ENCODE data around the gene DAZAP1.

The DAZAP1 gene

GRCh38 chr19:1461862-1462261 lies 54.5 kb downstream of the DAZAP1 start:
- no peak for DNase-seq

GRCh38 chr19:1465191-1466016 lies 58.0 kb downstream of the DAZAP1 start:
- no peak for DNase-seq

- DNase-seq: no peak
Observed at GRCh38 chr19:1466018-1466460, 58.7 kb downstream of the DAZAP1 start.

DNA sequence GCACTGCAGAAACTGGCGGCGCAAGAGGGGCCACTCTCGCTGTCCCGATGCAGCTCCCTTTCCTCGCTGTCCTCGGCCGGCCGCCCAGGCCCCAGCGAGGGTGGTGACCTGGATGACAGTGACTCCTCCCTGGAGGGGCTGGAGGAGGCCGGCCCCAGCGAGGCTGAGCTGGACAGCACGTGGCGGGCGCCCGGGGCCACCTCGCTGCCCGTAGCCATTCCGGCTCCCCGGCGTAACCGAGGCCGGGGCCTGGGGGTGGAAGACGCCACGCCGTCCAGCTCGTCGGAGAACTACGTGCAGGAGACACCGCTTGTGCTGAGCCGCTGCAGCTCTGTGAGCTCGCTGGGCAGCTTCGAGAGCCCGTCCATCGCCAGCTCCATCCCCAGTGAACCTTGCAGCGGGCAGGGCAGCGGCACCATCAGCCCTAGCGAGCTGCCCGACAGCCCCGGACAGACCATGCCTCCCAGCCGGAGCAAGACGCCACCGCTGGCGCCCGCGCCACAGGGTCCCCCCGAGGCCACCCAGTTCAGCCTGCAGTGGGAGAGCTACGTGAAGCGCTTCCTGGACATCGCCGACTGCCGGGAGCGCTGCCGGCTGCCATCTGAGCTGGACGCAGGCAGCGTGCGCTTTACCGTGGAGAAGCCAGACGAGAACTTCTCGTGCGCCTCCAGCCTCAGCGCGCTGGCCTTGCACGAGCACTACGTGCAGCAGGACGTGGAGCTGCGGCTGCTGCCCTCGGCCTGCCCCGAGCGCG lies 59.3 kb downstream of the DAZAP1 start:
- DNase-seq: no peak

- DNase-seq: no peak
Observed at GRCh38 chr19:1467215-1467489, 59.8 kb downstream of the DAZAP1 start.

DNA sequence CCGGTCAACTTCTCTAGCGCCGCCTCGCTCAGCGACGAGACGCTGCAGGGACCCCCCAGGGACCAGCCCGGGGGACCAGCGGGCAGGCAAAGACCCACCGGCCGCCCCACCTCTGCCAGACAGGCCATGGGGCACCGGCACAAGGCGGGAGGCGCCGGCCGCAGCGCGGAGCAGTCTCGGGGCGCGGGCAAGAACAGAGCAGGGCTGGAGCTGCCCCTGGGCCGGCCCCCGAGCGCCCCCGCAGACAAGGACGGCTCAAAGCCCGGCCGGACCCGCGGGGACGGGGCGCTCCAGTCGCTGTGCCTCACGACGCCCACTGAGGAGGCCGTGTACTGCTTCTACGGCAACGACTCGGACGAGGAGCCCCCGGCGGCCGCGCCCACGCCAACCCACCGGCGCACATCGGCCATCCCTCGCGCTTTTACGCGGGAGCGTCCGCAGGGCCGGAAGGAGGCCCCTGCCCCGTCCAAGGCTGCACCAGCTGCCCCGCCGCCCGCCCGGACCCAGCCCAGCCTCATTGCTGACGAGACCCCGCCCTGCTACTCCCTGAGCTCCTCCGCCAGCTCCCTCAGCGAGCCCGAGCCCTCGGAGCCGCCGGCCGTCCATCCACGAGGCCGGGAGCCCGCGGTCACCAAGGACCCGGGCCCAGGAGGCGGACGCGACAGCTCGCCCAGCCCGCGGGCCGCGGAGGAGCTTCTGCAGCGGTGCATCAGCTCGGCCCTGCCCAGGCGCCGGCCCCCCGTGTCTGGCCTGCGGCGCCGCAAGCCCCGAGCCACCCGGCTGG lies 60.3 kb downstream of the DAZAP1 start:
- DNase-seq: no peak

DNA sequence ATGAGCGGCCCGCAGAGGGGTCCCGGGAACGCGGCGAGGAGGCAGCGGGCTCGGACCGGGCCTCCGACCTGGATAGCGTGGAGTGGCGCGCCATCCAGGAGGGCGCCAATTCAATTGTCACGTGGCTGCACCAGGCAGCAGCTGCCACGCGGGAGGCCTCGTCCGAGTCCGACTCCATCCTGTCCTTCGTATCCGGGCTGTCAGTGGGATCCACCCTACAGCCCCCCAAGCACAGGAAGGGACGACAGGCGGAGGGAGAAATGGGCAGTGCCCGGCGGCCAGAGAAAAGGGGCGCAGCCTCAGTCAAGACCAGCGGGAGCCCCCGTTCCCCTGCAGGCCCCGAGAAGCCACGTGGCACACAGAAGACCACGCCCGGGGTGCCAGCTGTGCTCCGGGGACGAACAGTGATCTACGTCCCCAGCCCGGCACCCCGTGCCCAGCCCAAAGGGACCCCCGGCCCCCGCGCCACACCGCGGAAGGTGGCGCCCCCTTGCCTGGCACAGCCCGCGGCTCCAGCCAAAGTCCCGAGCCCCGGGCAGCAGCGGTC lies 61.0 kb downstream of the DAZAP1 start:
- DNase-seq: no peak

- no peak for DNase-seq
Observed at GRCh38 chr19:1468821-1469254, 61.5 kb downstream of the DAZAP1 start.

- DNase-seq: no peak
Observed at GRCh38 chr19:1469255-1470054, 62.1 kb downstream of the DAZAP1 start.

GRCh38 chr19:1470055-1470304 lies 62.6 kb downstream of the DAZAP1 start:
- no peak for DNase-seq

DNA sequence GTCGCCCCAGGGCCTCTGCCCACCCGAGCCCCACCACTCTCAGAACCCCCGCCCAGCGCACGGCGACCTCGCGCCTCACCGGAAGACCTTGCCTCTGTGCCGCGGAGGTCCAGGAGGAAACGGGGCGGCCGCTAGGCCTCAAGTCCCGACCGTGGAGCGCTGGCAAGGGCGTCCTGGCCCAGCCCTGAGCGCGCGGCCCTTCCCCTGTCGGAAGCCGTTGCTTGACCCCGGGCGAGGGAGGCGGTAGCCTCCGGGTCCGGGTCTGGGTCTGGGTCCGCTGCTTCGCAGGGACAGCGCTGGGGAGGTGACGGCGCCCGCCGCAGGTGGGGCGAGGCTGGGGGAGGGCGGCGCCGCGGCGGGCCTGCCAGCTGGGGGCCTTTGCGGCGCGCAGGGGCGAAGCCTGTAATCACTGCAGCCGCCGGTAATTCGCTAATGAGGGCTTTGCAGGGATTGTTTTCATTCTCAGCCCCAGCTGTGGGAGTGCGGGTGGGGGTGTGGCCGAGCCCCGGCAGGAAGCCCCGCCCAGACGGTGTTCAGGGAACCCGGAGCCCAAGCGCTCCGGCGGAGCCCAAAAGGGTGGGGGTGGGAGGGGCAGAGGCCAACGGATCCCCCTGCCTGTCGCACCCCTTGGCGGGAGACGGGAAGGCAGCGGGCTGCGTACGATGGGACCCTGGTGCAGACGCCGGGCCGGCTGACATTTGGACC lies 63.1 kb downstream of the DAZAP1 start:
- DNase-seq: peak; percentile 67

DNA sequence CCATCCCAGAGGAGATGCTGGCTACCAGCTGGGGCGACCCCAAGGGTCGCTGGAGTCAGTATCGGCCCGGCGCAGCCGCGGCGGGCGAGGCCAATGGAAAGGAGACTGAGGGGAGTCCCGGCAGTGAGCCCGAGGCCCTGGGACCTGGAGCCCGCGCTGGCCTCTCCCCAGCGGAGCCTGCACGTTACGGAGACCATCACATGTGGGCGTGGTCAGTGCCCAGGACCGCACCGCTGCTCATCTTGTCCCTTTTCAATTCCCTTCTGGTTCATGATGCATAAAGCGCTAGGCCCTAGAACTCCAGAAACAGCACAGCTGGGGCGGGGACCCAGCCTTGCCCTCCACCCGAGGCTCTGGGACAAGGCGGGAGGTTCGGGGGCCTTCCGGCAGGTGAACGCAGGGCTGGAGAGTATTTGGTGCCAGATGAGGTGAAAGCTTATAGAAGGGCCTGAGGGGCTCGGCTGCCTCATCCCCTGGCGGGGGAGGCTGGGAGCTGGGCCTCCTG lies 63.7 kb downstream of the DAZAP1 start:
- DNase-seq: no peak

DNA sequence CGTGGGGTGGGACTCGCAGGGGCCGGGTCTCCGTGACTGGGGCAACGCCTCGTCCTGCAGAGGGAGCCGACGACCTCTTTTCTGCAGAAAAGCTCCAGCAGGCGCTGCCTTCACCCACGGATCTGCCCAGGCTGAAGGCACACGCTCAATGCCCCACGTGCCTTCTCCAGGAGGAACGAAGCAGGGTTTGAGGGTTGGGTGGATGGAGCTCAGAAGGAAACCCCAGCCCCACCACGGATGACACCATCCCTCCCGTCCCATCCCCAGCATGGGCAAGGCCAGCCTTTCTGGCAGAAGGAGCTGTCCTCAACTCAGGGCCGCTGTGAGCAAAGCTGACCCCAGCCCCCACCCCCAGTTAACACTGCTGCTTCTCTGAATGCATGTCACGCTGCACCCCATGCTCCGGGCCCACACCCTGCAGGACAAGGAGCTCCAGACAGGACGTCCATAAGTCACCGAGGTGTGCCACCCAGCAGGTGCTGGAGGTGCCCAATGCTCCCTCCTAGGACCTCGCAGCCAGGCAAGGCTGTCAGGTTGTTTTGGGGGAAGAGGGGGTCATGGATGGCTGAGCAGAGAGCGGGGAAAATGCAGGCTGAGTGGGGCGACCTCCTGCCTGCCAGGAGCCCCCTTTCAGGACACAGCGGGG lies 64.3 kb downstream of the DAZAP1 start:
- DNase-seq: no peak

GRCh38 chr19:1472231-1473084 lies 65.1 kb downstream of the DAZAP1 start:
- no peak for DNase-seq

DNA sequence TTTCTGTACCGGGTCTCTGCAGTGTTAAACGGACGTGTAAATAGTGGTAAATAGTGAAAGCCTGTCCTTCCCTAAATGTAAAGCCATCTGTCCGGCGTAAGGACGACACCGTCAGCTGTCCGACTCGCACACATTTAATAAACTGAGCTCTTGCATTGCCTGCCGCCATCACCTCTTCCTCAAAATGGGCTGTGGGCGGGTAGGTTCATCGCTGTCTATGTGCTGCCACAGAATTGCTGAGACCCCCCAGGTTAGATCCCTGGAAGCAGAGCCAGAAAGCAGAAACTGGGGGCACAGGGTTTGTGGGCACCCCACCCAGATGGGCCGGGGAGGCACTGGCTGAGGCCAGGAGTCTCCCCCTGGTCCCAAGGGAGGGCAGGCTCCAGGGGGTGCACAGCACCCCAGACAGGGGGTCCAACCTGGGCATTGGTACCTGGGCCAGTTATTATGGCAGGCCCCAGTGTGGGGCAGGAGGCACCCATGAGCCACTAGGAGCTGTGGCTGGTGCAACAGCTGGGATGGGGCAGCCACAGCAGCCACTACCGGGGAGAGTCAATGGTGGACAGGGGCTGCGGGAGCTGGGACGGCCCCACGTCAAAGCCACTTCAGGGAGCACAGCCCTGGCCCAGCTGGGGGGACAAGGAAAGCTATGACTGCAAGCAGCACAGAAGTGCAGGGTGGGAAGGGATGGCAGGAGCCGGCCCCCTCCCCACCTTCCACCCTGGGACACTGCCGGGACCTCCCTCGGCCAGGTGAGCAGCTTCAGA lies 65.9 kb downstream of the DAZAP1 start:
- no peak for DNase-seq

DNA sequence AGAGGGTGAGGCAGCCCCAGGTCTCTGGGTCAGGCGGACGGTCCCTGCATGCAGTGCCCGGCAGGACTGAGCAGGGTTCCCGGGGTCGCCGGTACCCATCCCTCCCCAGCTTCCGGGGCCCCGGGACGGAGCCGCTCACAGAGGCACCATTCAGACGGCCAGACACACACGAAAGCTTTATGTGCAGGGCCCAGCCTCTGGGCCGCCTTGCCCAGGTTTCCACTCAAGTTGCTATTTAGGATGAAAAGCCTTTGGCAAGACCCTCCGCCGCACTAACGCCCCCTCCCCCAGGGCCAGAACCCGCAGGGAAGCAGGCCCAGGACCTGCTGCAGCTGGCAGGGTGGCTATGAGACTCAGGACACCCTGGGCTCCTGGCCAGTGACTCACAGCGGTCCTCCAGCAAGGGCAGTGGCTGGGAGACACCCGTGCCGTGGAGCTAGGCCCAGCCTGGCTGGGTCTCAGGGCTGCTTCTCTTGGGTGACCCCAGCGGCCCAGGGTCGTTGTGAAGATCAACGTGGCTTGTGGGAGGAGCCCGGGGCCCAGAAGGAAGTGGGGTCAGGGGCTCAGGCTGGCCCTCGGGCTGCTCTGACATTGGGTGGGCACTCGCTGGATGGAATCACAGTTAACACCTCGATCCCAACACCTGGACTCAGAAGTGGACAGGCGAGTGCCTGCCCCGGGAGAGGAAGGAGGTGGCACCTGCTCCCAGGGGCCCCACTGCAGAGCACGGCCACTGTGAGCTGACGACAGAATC lies 66.8 kb downstream of the DAZAP1 start:
- no peak for DNase-seq

DNA sequence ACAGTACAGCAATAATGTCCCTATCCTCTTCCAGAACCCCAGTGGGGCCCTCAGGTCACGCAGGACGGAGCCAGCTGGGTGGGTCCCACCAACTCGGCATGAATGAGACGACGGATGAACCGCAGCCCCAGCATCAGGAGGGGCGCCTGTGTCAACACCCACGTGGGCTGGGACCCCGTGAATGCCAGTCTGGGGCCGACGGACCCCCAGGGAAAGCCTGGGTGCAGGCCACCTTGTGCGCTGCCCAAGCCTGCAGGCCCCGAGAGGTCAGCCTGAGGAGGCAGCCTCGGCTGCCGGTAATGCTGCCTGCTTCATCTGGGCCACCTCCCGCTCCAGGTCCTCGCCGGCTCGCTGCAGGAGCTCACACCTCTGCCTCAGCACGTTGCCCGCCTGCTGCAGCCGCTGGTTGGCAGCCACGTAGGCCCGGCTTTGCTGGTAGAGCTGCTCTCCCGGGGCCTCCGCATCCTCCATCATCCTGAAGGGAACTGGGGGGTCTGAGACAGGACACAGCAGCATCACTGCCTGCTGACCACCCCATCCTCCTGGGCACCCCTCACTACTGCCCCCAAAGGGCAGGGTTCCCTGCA lies 67.5 kb downstream of the DAZAP1 start:
- DNase-seq: no peak

DNA sequence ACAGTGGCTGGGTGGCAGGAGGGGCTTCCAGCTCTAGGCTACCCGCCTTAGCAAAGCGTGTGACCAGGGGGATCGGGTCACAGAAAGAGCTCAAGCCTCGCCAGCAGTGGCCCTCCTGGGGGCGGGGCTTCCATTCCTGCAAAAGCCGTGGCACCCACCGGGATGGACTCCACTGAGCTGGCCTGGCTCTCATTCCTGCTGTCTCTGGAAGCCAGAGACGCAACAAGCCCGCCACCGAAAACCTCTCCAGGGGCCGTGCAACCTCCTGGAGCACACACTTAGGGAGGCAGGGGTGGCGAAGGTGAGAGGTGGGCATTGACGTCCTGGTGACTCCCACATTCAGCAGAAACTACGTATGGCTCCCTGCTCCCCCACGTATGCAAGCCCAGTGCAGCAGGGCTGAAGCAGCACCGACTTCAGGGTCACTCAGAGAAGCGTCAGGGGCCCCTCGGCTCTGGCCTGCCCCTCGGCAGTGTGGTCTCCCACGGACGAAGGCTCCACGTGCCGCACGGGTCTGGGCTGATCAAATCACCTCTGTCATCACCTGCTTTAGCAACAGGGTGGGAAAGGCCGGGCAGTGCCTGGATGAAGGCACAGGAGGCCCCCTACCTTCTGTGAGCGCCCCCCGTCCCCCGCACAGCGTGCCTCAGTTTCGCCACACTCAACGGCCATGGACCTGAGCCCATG lies 68.5 kb downstream of the DAZAP1 start:
- no peak for DNase-seq

Measured in activated T-cell treated with anti-CD3 and anti-CD28 coated beads for 4 hours (primary cell).